ENCODE data around the gene GXYLT2.
"Not testable (repeated sequence)": the region's sequence is repeated elsewhere in the genome, so short reads cannot be mapped to it uniquely, and the experiment has no call there.

GXYLT2 gene

GRCh38 chr3:72924055-72924454, 36.2 kb downstream of the GXYLT2 start:
- FAIRE-seq (no peak), DNase-seq (ENCODE audit: insufficient read length, low spot score) (no peak)
- TF ChIP-seq POLR2AphosphoS5 (IDR thresholded peaks at IDR 0.05; ENCODE audit: low read depth, low read length) (no peak), POLR2A (IDR thresholded peaks at IDR 0.05; ENCODE audit: low read depth, low read length) (no peak), PAX5 (IDR thresholded peaks at IDR 0.05; ENCODE audit: insufficient read depth, low read length, severe bottlenecking) (no peak), SPI1 (IDR thresholded peaks at IDR 0.05; ENCODE audit: low read depth, low read length) (no peak), POU2F2 (IDR thresholded peaks at IDR 0.05; ENCODE audit: low read depth, low read length) (no peak), TAF1 (IDR thresholded peaks at IDR 0.05; ENCODE audit: low read depth, low read length) (no peak)

DNA sequence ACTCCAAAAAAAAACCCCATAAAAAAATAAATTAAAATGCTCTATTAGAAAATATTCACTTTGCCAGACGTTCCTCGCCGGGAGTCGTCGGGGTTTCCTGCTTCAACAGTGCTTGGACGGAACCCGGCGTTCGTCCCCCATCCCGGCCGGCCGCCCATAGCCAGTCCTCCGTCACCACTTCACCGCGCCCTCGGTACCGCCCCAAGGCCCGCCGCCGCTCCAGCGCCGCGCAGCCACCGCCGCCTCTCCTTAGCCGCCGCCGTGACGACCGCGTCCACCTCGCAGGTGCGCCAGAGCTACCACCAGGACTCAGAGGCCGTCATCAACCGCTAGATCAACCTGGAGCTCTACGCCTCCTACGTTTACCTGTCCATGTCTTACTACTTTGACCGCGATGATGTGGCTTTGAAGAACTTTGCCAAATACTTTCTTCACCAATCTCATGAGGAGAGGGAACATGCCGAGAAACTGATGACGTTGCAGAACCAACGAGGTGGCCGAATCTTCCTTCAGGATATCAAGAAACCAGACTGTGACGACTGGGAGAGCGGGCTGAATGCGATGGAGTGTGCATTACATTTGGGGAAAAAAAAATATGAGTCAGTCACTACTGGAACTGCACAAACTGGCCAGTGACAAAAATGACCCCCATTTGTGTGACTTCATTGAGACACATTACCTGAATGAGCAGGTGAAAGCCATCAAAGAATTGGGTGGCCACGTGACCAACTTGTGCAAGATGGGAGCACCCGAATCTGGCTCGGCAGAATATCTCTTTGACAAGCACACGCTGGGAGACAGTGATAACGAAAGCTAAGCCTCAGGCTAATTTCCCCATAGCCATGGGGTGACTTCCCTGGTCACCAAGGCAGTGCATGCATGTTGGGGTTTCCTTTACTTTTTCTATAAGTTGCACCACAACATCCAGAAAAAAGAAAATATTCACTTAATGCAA, 41.2 kb downstream of the GXYLT2 start:
- not testable (repeated sequence) for FAIRE-seq; DNase-seq (ENCODE audit: insufficient read length, low spot score)

- DNase-seq (ENCODE audit: insufficient read length, low spot score) (no peak), FAIRE-seq (no peak)
- TF ChIP-seq TAF1 (IDR thresholded peaks at IDR 0.05; ENCODE audit: low read depth, low read length) (no peak), SPI1 (IDR thresholded peaks at IDR 0.05; ENCODE audit: low read depth, low read length) (no peak)
These were observed 42.9 kb downstream of the GXYLT2 start for GRCh38 chr3:72930754-72931153.

DNA sequence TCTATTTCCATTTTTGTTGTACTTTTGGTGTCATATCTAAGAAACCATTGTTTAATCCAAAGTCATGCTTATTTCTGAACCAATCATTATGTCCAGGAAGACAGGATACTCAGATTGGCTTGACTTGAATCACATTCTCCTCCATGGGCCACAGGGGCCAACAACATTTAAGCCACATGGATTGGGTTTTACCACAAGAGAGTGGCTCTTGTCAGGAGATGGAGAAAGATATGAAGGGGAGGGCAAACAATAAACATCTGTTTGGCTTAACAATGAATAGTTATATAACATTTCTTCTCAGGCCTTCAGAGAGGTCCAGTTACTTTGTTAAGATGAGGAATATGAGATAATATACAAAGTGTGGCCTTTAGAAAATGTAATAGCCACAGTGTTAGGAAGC, 44.6 kb downstream of the GXYLT2 start:
- no peak for FAIRE-seq
- DNase-seq (ENCODE audit: insufficient read length, low spot score): no peak
- TF ChIP-seq POLR2A (IDR thresholded peaks at IDR 0.05; ENCODE audit: low read depth, low read length) (no peak), PAX5 (IDR thresholded peaks at IDR 0.05; ENCODE audit: insufficient read depth, low read length, severe bottlenecking) (no peak), POU2F2 (IDR thresholded peaks at IDR 0.05; ENCODE audit: low read depth, low read length) (no peak), SPI1 (IDR thresholded peaks at IDR 0.05; ENCODE audit: low read depth, low read length) (no peak), TAF1 (IDR thresholded peaks at IDR 0.05; ENCODE audit: low read depth, low read length) (no peak), POLR2AphosphoS5 (IDR thresholded peaks at IDR 0.05; ENCODE audit: low read depth, low read length) (no peak)

GRCh38 chr3:72938471-72939265, 50.8 kb downstream of the GXYLT2 start:
- TF ChIP-seq SPI1 (IDR thresholded peaks at IDR 0.05; ENCODE audit: low read depth, low read length): no peak
- TF ChIP-seq TAF1 (IDR thresholded peaks at IDR 0.05; ENCODE audit: low read depth, low read length): no peak
- TF ChIP-seq POLR2A (IDR thresholded peaks at IDR 0.05; ENCODE audit: low read depth, low read length): no peak
- no peak for TF ChIP-seq POU2F2 (IDR thresholded peaks at IDR 0.05; ENCODE audit: low read depth, low read length)
- TF ChIP-seq POLR2AphosphoS5 (IDR thresholded peaks at IDR 0.05; ENCODE audit: low read depth, low read length): no peak
- TF ChIP-seq PAX5 (IDR thresholded peaks at IDR 0.05; ENCODE audit: insufficient read depth, low read length, severe bottlenecking): no peak
- FAIRE-seq (peak; percentile 65), DNase-seq (ENCODE audit: insufficient read length, low spot score) (peak; percentile 30)

- TF ChIP-seq POU2F2 (IDR thresholded peaks at IDR 0.05; ENCODE audit: low read depth, low read length) (no peak), POLR2AphosphoS5 (IDR thresholded peaks at IDR 0.05; ENCODE audit: low read depth, low read length) (no peak), TAF1 (IDR thresholded peaks at IDR 0.05; ENCODE audit: low read depth, low read length) (no peak), SPI1 (IDR thresholded peaks at IDR 0.05; ENCODE audit: low read depth, low read length) (no peak), POLR2A (IDR thresholded peaks at IDR 0.05; ENCODE audit: low read depth, low read length) (no peak), PAX5 (IDR thresholded peaks at IDR 0.05; ENCODE audit: insufficient read depth, low read length, severe bottlenecking) (no peak)
These were observed 53.4 kb downstream of the GXYLT2 start for GRCh38 chr3:72941245-72941644.

GRCh38 chr3:72942427-72942826, 54.6 kb downstream of the GXYLT2 start:
- no peak for FAIRE-seq

More at GRCh38 chr3:72941245-72941644, 53.4 kb downstream of the GXYLT2 start:
- DNase-seq (ENCODE audit: insufficient read length, low spot score) (no peak), FAIRE-seq (no peak)

DNA sequence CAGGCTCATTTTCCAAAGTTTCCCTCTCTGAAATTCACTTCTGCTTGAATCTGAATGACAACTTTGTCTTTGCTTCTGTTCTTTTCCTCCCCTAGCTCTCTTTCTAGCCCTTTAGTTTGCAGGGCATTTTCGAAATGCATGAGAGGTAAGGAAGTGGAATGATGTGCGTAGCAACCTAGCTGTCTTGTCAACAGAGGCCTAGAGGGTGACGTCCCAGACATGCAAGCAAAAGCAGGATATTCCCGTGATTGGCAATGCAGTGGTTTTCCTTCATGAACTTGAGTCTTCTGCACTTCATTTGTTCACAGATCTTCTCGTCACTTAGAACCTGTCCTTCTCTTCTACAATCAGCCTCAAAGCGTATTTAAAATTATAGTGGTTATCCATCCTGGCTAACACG, 56.9 kb downstream of the GXYLT2 start:
- FAIRE-seq (no peak), DNase-seq (ENCODE audit: insufficient read length, low spot score) (no peak)
- TF ChIP-seq POLR2A (IDR thresholded peaks at IDR 0.05; ENCODE audit: low read depth, low read length) (no peak), TAF1 (IDR thresholded peaks at IDR 0.05; ENCODE audit: low read depth, low read length) (no peak), PAX5 (IDR thresholded peaks at IDR 0.05; ENCODE audit: insufficient read depth, low read length, severe bottlenecking) (no peak), SPI1 (IDR thresholded peaks at IDR 0.05; ENCODE audit: low read depth, low read length) (no peak), POLR2AphosphoS5 (IDR thresholded peaks at IDR 0.05; ENCODE audit: low read depth, low read length) (no peak), POU2F2 (IDR thresholded peaks at IDR 0.05; ENCODE audit: low read depth, low read length) (no peak)

More at GRCh38 chr3:72942427-72942826, 54.6 kb downstream of the GXYLT2 start:
- TF ChIP-seq POU2F2 (IDR thresholded peaks at IDR 0.05; ENCODE audit: low read depth, low read length) (no peak), SPI1 (IDR thresholded peaks at IDR 0.05; ENCODE audit: low read depth, low read length) (no peak), PAX5 (IDR thresholded peaks at IDR 0.05; ENCODE audit: insufficient read depth, low read length, severe bottlenecking) (no peak), POLR2AphosphoS5 (IDR thresholded peaks at IDR 0.05; ENCODE audit: low read depth, low read length) (no peak), POLR2A (IDR thresholded peaks at IDR 0.05; ENCODE audit: low read depth, low read length) (no peak), TAF1 (IDR thresholded peaks at IDR 0.05; ENCODE audit: low read depth, low read length) (no peak)
- no peak for DNase-seq (ENCODE audit: insufficient read length, low spot score)

GRCh38 chr3:72947715-72948490, 60.1 kb downstream of the GXYLT2 start:
- TF ChIP-seq TAF1 (IDR thresholded peaks at IDR 0.05; ENCODE audit: low read depth, low read length) (no peak), PAX5 (IDR thresholded peaks at IDR 0.05; ENCODE audit: insufficient read depth, low read length, severe bottlenecking) (no peak), SPI1 (IDR thresholded peaks at IDR 0.05; ENCODE audit: low read depth, low read length) (no peak), POU2F2 (IDR thresholded peaks at IDR 0.05; ENCODE audit: low read depth, low read length) (no peak), POLR2AphosphoS5 (IDR thresholded peaks at IDR 0.05; ENCODE audit: low read depth, low read length) (no peak), POLR2A (IDR thresholded peaks at IDR 0.05; ENCODE audit: low read depth, low read length) (no peak)
- DNase-seq (ENCODE audit: insufficient read length, low spot score) (no peak), FAIRE-seq (no peak)

All from GM12891 (cell line).